SK-N-SH treated with all-trans-retinoic acid at 6 μM for 48 hours (cell line): ENCODE results near the gene DLG1.
"Not testable (repeated sequence)": the region's sequence is repeated elsewhere in the genome, so short reads cannot be mapped to it uniquely, and the experiment has no call there.

Experiments
- ARNTL ChIP-seq: fragments of 450-650 bp; formaldehyde crosslinking; IDR thresholded peaks from 2 replicates; pipeline ENCODE4 v1.5.0; 2020; ENCODE audit warnings: low read depth, mild to moderate bottlenecking, moderate library complexity, borderline replicate concordance
- ESRRG ChIP-seq: fragments of 250-450 bp; sonication (Bioruptor Pico); IDR thresholded peaks from 2 replicates; pipeline ENCODE4 v1.6.1; 2021; ENCODE audit warnings: mild to moderate bottlenecking
- OSR1 ChIP-seq: fragments of 250-450 bp; sonication (Bioruptor Pico); IDR thresholded peaks from 2 replicates; pipeline ENCODE4 v1.8.0; 2022; ENCODE audit warnings: moderate library complexity, mild to moderate bottlenecking, inconsistent platforms
- POU6F1 ChIP-seq: fragments of 250-450 bp; sonication (Bioruptor Pico); IDR thresholded peaks from 2 replicates; pipeline ENCODE4 v1.8.0; 2021; ENCODE audit warnings: low read depth, mild to moderate bottlenecking, moderate library complexity, borderline replicate concordance
- SNAI2 ChIP-seq: fragments of 250-450 bp; sonication (Bioruptor Pico); IDR thresholded peaks from 2 replicates; pipeline ENCODE4 v1.5.0; 2020; ENCODE audit warnings: mild to moderate bottlenecking, moderate library complexity
- ZC3H10 ChIP-seq: fragments of 250-450 bp; sonication (Bioruptor Pico); IDR thresholded peaks from 2 replicates; pipeline ENCODE4 v1.5.1; 2021; ENCODE audit warnings: mild to moderate bottlenecking, moderate library complexity
- ZFP3 ChIP-seq: fragments of 250-450 bp; sonication (Bioruptor Pico); IDR thresholded peaks from 2 replicates; pipeline ENCODE4 v1.5.0; 2020; ENCODE audit warnings: mild to moderate bottlenecking, moderate library complexity
- ZFP30 ChIP-seq: fragments of 450-650 bp; formaldehyde crosslinking; IDR thresholded peaks from 2 replicates; pipeline ENCODE4 v1.5.0; 2022; ENCODE audit warnings: mild to moderate bottlenecking, moderate library complexity
- ZNF70 ChIP-seq: fragments of 450-650 bp; formaldehyde crosslinking; IDR thresholded peaks from 2 replicates; pipeline ENCODE4 v1.5.0; 2020; ENCODE audit warnings: mild to moderate bottlenecking, moderate library complexity
- TF ChIP-seq, protein P1 (sequence below): fragments of 250-450 bp; sonication (Bioruptor Pico); IDR thresholded peaks from 2 replicates; pipeline ENCODE4 v1.8.0; 2020; ENCODE audit warnings: mild to moderate bottlenecking, moderate library complexity, borderline replicate concordance
- TF ChIP-seq, protein P2 (sequence below): fragments of 250-450 bp; sonication (Bioruptor Pico); IDR thresholded peaks from 2 replicates; pipeline ENCODE4 v1.5.0; 2020; ENCODE audit warnings: mild to moderate bottlenecking, moderate library complexity
- TF ChIP-seq, protein P3 (sequence below): fragments of 250-450 bp; sonication (Bioruptor Pico); IDR thresholded peaks from 2 replicates; pipeline ENCODE4 v1.5.1; 2021; ENCODE audit warnings: mild to moderate bottlenecking, moderate library complexity

DNA sequence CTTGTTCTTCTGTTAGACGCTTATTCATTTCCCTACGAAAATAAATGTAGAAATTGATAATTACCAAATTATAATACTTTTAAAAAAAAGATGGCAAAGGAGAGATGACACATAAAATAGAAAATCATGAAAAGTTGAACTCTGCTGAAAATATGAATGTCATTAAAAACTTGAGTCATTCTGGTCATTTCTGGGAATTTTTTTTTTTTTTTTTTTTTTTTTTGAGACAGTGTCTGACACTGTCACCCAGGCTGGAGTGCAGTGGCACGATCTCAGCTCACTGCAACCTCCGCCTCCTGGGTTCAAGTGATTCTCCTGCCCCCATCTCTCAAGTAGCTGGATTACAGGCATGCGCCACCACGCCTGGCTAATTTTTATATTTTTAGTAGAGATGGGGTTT is 246.8 kb downstream of the DLG1 start:
- not testable (repeated sequence) for TF ChIP-seq POU6F1 (CRISPR knock-in tag); ESRRG; ZFP30 (CRISPR knock-in tag); OSR1 (CRISPR knock-in tag); SNAI2 (CRISPR knock-in tag); ZC3H10 (CRISPR knock-in tag); ZFP3 (CRISPR knock-in tag); ZNF70 (CRISPR knock-in tag); ARNTL
- TF ChIP-seq, protein P1, sequence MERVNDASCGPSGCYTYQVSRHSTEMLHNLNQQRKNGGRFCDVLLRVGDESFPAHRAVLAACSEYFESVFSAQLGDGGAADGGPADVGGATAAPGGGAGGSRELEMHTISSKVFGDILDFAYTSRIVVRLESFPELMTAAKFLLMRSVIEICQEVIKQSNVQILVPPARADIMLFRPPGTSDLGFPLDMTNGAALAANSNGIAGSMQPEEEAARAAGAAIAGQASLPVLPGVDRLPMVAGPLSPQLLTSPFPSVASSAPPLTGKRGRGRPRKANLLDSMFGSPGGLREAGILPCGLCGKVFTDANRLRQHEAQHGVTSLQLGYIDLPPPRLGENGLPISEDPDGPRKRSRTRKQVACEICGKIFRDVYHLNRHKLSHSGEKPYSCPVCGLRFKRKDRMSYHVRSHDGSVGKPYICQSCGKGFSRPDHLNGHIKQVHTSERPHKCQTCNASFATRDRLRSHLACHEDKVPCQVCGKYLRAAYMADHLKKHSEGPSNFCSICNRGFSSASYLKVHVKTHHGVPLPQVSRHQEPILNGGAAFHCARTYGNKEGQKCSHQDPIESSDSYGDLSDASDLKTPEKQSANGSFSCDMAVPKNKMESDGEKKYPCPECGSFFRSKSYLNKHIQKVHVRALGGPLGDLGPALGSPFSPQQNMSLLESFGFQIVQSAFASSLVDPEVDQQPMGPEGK (CRISPR knock-in tag), result not testable (repeated sequence)
- TF ChIP-seq, protein P2, sequence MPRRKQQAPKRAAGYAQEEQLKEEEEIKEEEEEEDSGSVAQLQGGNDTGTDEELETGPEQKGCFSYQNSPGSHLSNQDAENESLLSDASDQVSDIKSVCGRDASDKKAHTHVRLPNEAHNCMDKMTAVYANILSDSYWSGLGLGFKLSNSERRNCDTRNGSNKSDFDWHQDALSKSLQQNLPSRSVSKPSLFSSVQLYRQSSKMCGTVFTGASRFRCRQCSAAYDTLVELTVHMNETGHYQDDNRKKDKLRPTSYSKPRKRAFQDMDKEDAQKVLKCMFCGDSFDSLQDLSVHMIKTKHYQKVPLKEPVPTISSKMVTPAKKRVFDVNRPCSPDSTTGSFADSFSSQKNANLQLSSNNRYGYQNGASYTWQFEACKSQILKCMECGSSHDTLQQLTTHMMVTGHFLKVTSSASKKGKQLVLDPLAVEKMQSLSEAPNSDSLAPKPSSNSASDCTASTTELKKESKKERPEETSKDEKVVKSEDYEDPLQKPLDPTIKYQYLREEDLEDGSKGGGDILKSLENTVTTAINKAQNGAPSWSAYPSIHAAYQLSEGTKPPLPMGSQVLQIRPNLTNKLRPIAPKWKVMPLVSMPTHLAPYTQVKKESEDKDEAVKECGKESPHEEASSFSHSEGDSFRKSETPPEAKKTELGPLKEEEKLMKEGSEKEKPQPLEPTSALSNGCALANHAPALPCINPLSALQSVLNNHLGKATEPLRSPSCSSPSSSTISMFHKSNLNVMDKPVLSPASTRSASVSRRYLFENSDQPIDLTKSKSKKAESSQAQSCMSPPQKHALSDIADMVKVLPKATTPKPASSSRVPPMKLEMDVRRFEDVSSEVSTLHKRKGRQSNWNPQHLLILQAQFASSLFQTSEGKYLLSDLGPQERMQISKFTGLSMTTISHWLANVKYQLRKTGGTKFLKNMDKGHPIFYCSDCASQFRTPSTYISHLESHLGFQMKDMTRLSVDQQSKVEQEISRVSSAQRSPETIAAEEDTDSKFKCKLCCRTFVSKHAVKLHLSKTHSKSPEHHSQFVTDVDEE (CRISPR knock-in tag), result not testable (repeated sequence)
- TF ChIP-seq, protein P3, sequence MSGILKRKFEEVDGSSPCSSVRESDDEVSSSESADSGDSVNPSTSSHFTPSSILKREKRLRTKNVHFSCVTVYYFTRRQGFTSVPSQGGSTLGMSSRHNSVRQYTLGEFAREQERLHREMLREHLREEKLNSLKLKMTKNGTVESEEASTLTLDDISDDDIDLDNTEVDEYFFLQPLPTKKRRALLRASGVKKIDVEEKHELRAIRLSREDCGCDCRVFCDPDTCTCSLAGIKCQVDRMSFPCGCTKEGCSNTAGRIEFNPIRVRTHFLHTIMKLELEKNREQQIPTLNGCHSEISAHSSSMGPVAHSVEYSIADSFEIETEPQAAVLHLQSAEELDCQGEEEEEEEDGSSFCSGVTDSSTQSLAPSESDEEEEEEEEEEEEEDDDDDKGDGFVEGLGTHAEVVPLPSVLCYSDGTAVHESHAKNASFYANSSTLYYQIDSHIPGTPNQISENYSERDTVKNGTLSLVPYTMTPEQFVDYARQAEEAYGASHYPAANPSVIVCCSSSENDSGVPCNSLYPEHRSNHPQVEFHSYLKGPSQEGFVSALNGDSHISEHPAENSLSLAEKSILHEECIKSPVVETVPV (CRISPR knock-in tag), result not testable (repeated sequence)
